ENCODE results near the gene RAD9B. TPM values are rescaled to one million over a fixed set of nuclear protein-coding genes. Genes with fewer than 3 reads are reported as not detected.

The RAD9B gene
- polyA plus RNA-seq, 3 donors, result 1.1 to 3.0 (median 1.3) TPM

DNA sequence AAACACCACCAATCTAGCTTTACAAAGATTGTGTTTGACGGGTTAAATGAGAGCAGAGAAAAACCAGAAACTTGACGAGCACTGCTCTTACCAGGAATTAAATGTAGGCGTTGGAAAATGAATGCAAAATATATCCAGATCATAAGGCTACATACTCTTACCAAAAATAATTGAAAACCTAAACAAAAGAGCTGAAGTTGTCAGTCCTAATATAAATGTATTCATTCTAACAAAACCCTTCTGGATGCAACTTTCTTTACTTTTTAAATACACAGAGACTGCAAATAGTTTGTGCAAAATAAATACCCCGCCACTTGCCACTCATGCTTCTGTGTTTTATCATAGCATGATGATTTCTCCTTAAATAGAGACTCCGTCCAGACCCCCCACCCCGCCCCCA, 32.7 kb downstream of the RAD9B start:
- no peak overlapping the region for H3K4me3 ChIP-seq (replicated peaks in 1 of 3; ENCODE audit: low read depth in 2 of 3, low read length in 3 of 3)
- TF ChIP-seq, protein P1, sequence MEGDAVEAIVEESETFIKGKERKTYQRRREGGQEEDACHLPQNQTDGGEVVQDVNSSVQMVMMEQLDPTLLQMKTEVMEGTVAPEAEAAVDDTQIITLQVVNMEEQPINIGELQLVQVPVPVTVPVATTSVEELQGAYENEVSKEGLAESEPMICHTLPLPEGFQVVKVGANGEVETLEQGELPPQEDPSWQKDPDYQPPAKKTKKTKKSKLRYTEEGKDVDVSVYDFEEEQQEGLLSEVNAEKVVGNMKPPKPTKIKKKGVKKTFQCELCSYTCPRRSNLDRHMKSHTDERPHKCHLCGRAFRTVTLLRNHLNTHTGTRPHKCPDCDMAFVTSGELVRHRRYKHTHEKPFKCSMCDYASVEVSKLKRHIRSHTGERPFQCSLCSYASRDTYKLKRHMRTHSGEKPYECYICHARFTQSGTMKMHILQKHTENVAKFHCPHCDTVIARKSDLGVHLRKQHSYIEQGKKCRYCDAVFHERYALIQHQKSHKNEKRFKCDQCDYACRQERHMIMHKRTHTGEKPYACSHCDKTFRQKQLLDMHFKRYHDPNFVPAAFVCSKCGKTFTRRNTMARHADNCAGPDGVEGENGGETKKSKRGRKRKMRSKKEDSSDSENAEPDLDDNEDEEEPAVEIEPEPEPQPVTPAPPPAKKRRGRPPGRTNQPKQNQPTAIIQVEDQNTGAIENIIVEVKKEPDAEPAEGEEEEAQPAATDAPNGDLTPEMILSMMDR (IDR thresholded peaks at IDR 0.05), result no peak
- intact Hi-C loops (cut with micrococcal nuclease), result no loop called here
- no peak overlapping the region for H2AFZ ChIP-seq (ENCODE audit: insufficient read depth, low read depth, low read length, poor library complexity, severe bottlenecking)
- Mint-ChIP-seq H3K4me3 (no peak overlapping the region), H3K4me1 (peaks cover 2% of the 10 kb centered on the region), H3K27ac (no peak overlapping the region), H3K27me3 (ENCODE audit: low read depth in 3 of 3) (no peaks in the 10 kb centered on the region), H3K36me3 (peaks cover 71 to 90% of the 10 kb centered on the region in 2 donors), H3K9me3 (no peaks in the 10 kb centered on the region)
- H3K9me3 ChIP-seq (replicated peaks in 1 of 2; ENCODE audit: control insufficient read depth in 1 of 2, insufficient read depth in 1 of 2, low read length in 2 of 2), result no peaks in the 10 kb centered on the region
- peaks cover 82% of the 10 kb centered on the region for H4K20me1 ChIP-seq (ENCODE audit: insufficient read depth, low read length)
- no peaks in the 10 kb centered on the region for H3K27me3 ChIP-seq (ENCODE audit: control insufficient read depth in 2 of 2, insufficient read depth in 2 of 2, low read length in 2 of 2)
- H3K79me2 ChIP-seq (ENCODE audit: insufficient read depth, low read length), result peaks cover 16% of the 10 kb centered on the region
- H3K4me1 ChIP-seq (ENCODE audit: control insufficient read depth in 1 of 2, insufficient read depth in 2 of 2, low read length in 2 of 2), result no peaks in the 10 kb centered on the region
- no peak overlapping the region for H3K9ac ChIP-seq (ENCODE audit: insufficient read depth, low read length, poor library complexity, severe bottlenecking)
- peaks cover 76 to 97% of the 10 kb centered on the region in 2 donors for H3K36me3 ChIP-seq (replicated peaks in 1 of 2; ENCODE audit: control insufficient read depth in 1 of 2, insufficient read depth in 2 of 2, low read length in 2 of 2)
- WGBS (ENCODE audit: insufficient coverage), result no CpG with 5 or more reads among the region's 6 CpGs
- H3K27ac ChIP-seq (ENCODE audit: low read depth in 1 of 2, low read length in 2 of 2), result no peak overlapping the region
- no peak overlapping the region for H3K4me2 ChIP-seq (replicated peaks; ENCODE audit: extremely low read depth, low read length, poor library complexity, severe bottlenecking)
- DNase-seq, result no peak

DNA sequence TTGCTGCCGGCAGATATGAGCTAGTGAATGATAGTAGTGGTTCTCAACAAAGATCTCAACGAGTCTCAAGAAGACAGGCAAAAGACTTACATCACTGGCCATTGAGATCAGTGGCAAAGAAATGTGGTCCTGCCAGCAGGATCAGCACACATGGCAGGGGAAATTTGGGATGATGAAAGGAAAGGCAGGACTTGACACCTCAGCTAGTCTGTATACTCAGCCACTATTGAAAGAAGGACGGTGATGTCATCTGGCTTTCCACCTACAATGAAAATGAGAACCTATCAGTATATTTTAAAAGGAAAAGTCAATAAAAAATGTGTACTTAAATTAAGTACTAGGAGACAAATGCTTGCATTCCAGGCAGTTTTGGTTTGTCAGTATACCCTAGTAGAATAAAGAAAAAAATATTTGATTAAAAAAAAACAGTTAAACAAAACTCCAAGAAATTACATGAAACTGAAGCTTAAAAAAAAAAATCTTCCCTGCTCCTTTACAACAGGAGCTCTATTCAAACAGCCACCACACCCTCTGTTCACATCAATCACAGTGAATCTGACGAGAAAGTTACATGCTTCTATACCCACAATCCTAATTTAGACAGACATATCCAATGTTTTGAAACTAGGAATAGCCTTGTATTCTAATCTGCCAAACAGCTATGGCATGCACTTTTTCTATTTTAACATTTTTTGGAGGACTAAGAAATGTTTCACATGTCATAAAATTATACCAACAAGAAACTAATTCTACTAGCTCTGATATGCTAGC, 34.9 kb downstream of the RAD9B start:
- DNase-seq, result no peak
- H2AFZ ChIP-seq (ENCODE audit: insufficient read depth, low read depth, low read length, poor library complexity, severe bottlenecking), result no peak overlapping the region
- Mint-ChIP-seq H3K4me3 (no peak overlapping the region), H3K9me3 (no peaks in the 10 kb centered on the region), H3K27me3 (ENCODE audit: low read depth in 3 of 3) (no peaks in the 10 kb centered on the region), H3K27ac (peak overlapping the region in 1 of 7 donors; percentile 12), H3K4me1 (peaks cover 2% of the 10 kb centered on the region), H3K36me3 (peaks cover 63 to 89% of the 10 kb centered on the region in 2 donors)
- WGBS (ENCODE audit: insufficient coverage), result 100% methylated on average over 3 of the region's 4 CpGs
- H3K79me2 ChIP-seq (ENCODE audit: insufficient read depth, low read length), result peaks cover 25% of the 10 kb centered on the region
- no peak overlapping the region for H3K4me3 ChIP-seq (replicated peaks in 1 of 3; ENCODE audit: low read depth in 2 of 3, low read length in 3 of 3)
- peaks cover 68 to 96% of the 10 kb centered on the region in 2 donors for H3K36me3 ChIP-seq (replicated peaks in 1 of 2; ENCODE audit: control insufficient read depth in 1 of 2, insufficient read depth in 2 of 2, low read length in 2 of 2)
- intact Hi-C loops (cut with micrococcal nuclease), result no loop called here
- H3K27me3 ChIP-seq (ENCODE audit: control insufficient read depth in 2 of 2, insufficient read depth in 2 of 2, low read length in 2 of 2), result no peaks in the 10 kb centered on the region
- H3K9ac ChIP-seq (ENCODE audit: insufficient read depth, low read length, poor library complexity, severe bottlenecking), result no peak overlapping the region
- no peaks in the 10 kb centered on the region for H3K9me3 ChIP-seq (replicated peaks in 1 of 2; ENCODE audit: control insufficient read depth in 1 of 2, insufficient read depth in 1 of 2, low read length in 2 of 2)
- peaks cover 95% of the 10 kb centered on the region for H4K20me1 ChIP-seq (ENCODE audit: insufficient read depth, low read length)
- H3K27ac ChIP-seq (ENCODE audit: low read depth in 1 of 2, low read length in 2 of 2), result peak overlapping the region in 1 of 2 donors; percentile 4
- no peak overlapping the region for H3K4me2 ChIP-seq (replicated peaks; ENCODE audit: extremely low read depth, low read length, poor library complexity, severe bottlenecking)
- TF ChIP-seq, protein P1 (IDR thresholded peaks at IDR 0.05), result no peak
- no peaks in the 10 kb centered on the region for H3K4me1 ChIP-seq (ENCODE audit: control insufficient read depth in 1 of 2, insufficient read depth in 2 of 2, low read length in 2 of 2)
